Measurements from ENCODE around the gene SLC12A7.

SLC12A7 gene

GRCh38 chr5:1048162-1048721 is 63.6 kb downstream of the SLC12A7 start:
- DNase-seq = no peak

- no peak for DNase-seq
Observed at GRCh38 chr5:1047332-1047965, 64.4 kb downstream of the SLC12A7 start.

GRCh38 chr5:1045960-1046560 is 65.8 kb downstream of the SLC12A7 start:
- no peak for DNase-seq

GRCh38 chr5:1044117-1044516 is 67.7 kb downstream of the SLC12A7 start:
- no peak for DNase-seq

GRCh38 chr5:1043327-1043726 is 68.5 kb downstream of the SLC12A7 start:
- DNase-seq = no peak

GRCh38 chr5:1042626-1043025 is 69.2 kb downstream of the SLC12A7 start:
- no peak for DNase-seq

GRCh38 chr5:1041225-1042143 is 70.4 kb downstream of the SLC12A7 start:
- DNase-seq = no peak

GRCh38 chr5:1040571-1040970 is 71.3 kb downstream of the SLC12A7 start:
- DNase-seq = no peak

GRCh38 chr5:1039706-1040260 is 72.1 kb downstream of the SLC12A7 start:
- DNase-seq = no peak

- DNase-seq = no peak
Observed at GRCh38 chr5:1039210-1039548, 72.7 kb downstream of the SLC12A7 start.

GRCh38 chr5:1038417-1039209 is 73.2 kb downstream of the SLC12A7 start:
- no peak for DNase-seq

GRCh38 chr5:1037671-1038416 is 74.0 kb downstream of the SLC12A7 start:
- DNase-seq = no peak

GRCh38 chr5:1037123-1037670 is 74.7 kb downstream of the SLC12A7 start:
- DNase-seq = no peak

- DNase-seq = no peak
Observed at GRCh38 chr5:1036504-1037122, 75.2 kb downstream of the SLC12A7 start.

- DNase-seq = no peak
Observed at GRCh38 chr5:1035421-1036405, 76.2 kb downstream of the SLC12A7 start.

GRCh38 chr5:1034986-1035385 is 76.9 kb downstream of the SLC12A7 start:
- no peak for DNase-seq

- no peak for DNase-seq
Observed at GRCh38 chr5:1034421-1034905, 77.4 kb downstream of the SLC12A7 start.

- no peak for DNase-seq
Observed at GRCh38 chr5:1033606-1034420, 78.0 kb downstream of the SLC12A7 start.

GRCh38 chr5:1033178-1033577 is 78.7 kb downstream of the SLC12A7 start:
- DNase-seq = no peak

All from femur (tissue), 1 donor.